ENCODE measurements around the gene CYTH4. TPM values are rescaled to one million over a fixed set of nuclear protein-coding genes. Genes with fewer than 3 reads are reported as not detected.
A peak's percentile ranks its signal among the peaks of the same experiment; 100 is the strongest.

The CYTH4 gene
- total and polyA plus RNA-seq, 3 experiments from 2014 or later = 23.1 to 80.2 (median 24.7) TPM

DNA sequence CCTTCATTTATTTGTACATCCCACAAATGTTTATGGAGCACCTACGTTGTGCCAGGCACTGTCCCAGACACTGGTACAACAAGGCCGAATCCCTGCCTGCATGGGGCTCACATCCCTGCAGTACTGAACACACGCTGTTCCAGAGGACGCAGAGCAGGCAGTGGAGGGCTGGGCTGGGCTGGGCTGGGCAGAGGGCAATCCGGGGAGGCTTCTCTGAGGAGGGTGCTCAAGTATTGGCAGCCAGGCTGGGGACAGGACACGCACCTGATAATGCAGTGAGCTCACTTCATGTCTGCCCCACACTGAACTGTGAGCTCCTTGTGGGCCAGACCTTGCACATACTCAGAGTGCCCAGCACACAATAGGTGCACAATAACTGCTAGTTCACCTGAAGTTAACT lies 34.1 kb downstream of the CYTH4 start:
- Histone ChIP-seq H3K9me3 (ENCODE audit: low read length) (no peaks in the 10 kb centered on the region), H3K4me1 (ENCODE audit: insufficient read depth, low read length) (peaks cover 28% of the 10 kb centered on the region), H3K27me3 (ENCODE audit: insufficient read depth, low read length, poor library complexity, severe bottlenecking) (no peaks in the 10 kb centered on the region), H3K4me3 (ENCODE audit: low read length) (no peak overlapping the region), H3K36me3 (ENCODE audit: insufficient read depth, low read length) (peaks cover 16% of the 10 kb centered on the region), H3K27ac (ENCODE audit: low read depth, low read length) (no peak overlapping the region)
- no peaks in the 10 kb centered on the region for H3K27me3 Mint-ChIP-seq
- peak overlapping the region in 2 of 8 donors; percentile 13 to 37 for H3K27ac Mint-ChIP-seq
- peaks cover 18 to 48% (median 30%) of the 10 kb centered on the region in 3 donors for H3K4me1 Mint-ChIP-seq
- no peak overlapping the region for H3K4me3 Mint-ChIP-seq
- peaks cover 0 to 32% (median 0%) of the 10 kb centered on the region in 3 donors for H3K36me3 Mint-ChIP-seq
- H3K9me3 Mint-ChIP-seq = no peaks in the 10 kb centered on the region
- DNase-seq = no peak
- ChIA-PET POLR2A (interaction anchor here (0.9 to 1.9 kb wide), 3 partner anchors 49 to 168 kb away, joined by 3 to 7 read pairs (median 4); no protein-coding TSS in a partner anchor), CTCF (interaction anchor here (0.6 to 3.0 kb wide), 20 partner anchors 17 to 281 kb away, joined by 3 to 19 read pairs (median 4); partner anchors contain the start of gene MFNG)

DNA sequence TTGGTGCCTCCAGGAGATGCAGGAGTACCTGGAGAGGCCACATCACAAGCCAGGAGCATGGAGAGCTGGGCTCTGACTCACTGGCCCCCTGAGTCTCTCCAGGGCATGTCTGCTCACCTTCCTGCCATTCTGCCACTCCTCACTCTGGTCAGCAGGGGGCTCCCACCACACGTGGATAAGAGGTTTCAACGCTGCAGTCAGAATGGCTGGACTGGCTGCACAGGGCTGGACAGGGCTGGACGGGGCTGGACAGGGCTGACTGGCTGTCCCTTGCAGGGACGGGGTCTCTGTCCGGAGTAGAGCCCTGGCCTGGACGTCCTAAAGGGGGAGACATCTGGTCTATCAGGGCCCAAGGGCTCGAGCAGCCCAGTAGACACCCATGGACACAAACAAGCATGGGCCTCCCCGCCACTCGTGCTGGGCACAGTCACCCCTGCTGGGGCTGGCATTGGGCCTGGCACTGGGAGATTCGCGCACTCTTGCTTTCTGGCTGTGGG lies 34.6 kb downstream of the CYTH4 start:
- DNase-seq = peak; percentile 50 to 80 (median 61)
- ChIA-PET POLR2A (interaction anchor here (0.9 to 1.9 kb wide), 4 partner anchors 49 to 167 kb away, joined by 3 to 7 read pairs (median 4); no protein-coding TSS in a partner anchor), CTCF (interaction anchor here (0.6 to 3.0 kb wide), 21 partner anchors 12 to 281 kb away, joined by 3 to 19 read pairs (median 5); partner anchors contain the start of gene MFNG)
- Mint-ChIP-seq H3K9me3 (no peaks in the 10 kb centered on the region), H3K27me3 (peaks cover 0 to 2% of the 10 kb centered on the region in 2 donors), H3K27ac (peak overlapping the region in 3 of 8 donors; percentile 13 to 37 (median 24)), H3K4me3 (no peak overlapping the region), H3K4me1 (peaks cover 18 to 48% (median 30%) of the 10 kb centered on the region in 3 donors), H3K36me3 (peaks cover 0 to 26% (median 0%) of the 10 kb centered on the region in 3 donors)
- no peak overlapping the region for H3K4me3 ChIP-seq (ENCODE audit: low read length)
- no peaks in the 10 kb centered on the region for H3K9me3 ChIP-seq (ENCODE audit: low read length)
- H3K27ac ChIP-seq (ENCODE audit: low read depth, low read length) = no peak overlapping the region
- H3K4me1 ChIP-seq (ENCODE audit: insufficient read depth, low read length) = peaks cover 28% of the 10 kb centered on the region
- peaks cover 11% of the 10 kb centered on the region for H3K36me3 ChIP-seq (ENCODE audit: insufficient read depth, low read length)
- no peaks in the 10 kb centered on the region for H3K27me3 ChIP-seq (ENCODE audit: insufficient read depth, low read length, poor library complexity, severe bottlenecking)

DNA sequence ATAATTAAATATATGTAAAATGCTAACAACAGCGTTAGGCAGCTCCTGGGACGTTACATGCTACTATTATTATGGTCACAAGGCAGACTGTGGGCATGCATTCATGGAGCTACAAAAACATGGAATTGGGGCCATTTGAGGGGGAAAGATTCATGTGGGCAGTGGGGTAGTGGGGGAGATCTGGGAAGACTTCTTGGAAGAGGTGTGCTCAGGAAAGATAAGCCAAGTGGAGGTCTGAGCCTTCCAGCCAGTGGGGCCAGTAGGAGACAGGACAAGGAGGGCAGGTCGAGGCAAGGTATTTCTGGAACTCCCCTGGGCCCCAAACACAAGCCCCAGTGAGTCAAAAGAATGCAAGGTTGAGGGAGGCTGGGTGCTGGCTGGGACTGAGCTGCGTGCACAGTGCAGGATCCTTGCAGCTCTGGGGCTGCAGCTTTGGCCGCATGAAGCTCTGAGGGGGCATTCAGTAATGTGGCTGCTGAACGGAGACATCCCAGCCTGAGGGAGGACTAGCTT lies 35.4 kb downstream of the CYTH4 start:
- Histone ChIP-seq H3K36me3 (ENCODE audit: insufficient read depth, low read length) (peaks cover 4% of the 10 kb centered on the region), H3K4me3 (ENCODE audit: low read length) (no peak overlapping the region), H3K27ac (ENCODE audit: low read depth, low read length) (no peak overlapping the region), H3K4me1 (ENCODE audit: insufficient read depth, low read length) (peaks cover 28% of the 10 kb centered on the region), H3K27me3 (ENCODE audit: insufficient read depth, low read length, poor library complexity, severe bottlenecking) (no peaks in the 10 kb centered on the region), H3K9me3 (ENCODE audit: low read length) (no peaks in the 10 kb centered on the region)
- peak overlapping the region in 1 of 8 donors; percentile 92 for H3K27ac Mint-ChIP-seq
- no peaks in the 10 kb centered on the region for H3K9me3 Mint-ChIP-seq
- DNase-seq = no peak
- CTCF ChIA-PET = interaction anchor here (0.7 to 3.0 kb wide), 13 partner anchors 8 to 250 kb away, joined by 3 to 19 read pairs (median 5); no protein-coding TSS in a partner anchor
- POLR2A ChIA-PET = interaction anchor here (1.1 kb wide), 1 partner anchor 50 kb away, joined by 3 read pairs; no protein-coding TSS in a partner anchor
- peaks cover 18 to 41% (median 25%) of the 10 kb centered on the region in 3 donors for H3K4me1 Mint-ChIP-seq
- H3K4me3 Mint-ChIP-seq = no peak overlapping the region
- peaks cover 3 to 4% of the 10 kb centered on the region in 2 donors for H3K27me3 Mint-ChIP-seq
- H3K36me3 Mint-ChIP-seq = peaks cover 0 to 18% (median 0%) of the 10 kb centered on the region in 3 donors

DNA sequence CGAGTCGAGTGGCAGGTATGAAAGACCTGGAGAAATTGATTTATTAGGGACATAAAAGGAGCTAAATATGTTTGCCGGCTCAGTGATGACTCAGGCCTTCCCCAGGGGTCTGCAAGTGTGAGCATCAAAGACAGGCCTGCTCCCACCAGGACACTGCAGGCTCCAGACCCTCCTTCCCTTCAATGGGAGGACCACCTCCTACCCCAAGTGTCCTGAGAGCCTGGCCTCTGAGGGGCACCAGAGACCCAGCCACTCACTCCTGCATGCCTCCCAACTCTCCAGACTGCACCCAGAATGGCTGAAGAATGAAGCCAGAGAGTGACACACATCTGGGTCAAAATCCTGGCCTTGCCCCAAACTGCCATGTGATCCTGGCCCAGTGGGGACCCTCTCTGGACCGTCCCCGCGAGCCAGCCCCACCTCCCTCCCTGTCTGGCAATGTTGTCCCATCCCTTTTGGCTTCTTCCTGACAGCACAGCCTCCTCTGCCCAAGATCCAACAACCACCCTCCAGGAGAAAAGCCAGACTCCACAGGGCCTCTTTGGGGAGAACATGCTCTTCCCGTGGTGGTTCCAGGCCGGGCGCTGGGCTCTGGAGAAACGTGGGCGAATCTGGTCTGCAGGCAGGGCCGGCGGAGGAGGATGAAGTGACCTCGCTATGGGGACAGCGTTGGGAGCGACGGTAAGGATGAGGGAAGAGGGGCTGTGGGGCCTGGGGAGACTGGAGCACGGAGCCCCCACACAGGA lies 36.2 kb downstream of the CYTH4 start:
- Mint-ChIP-seq H3K4me3 (no peak overlapping the region), H3K27me3 (peaks cover 5 to 9% of the 10 kb centered on the region in 2 donors), H3K27ac (no peak overlapping the region), H3K9me3 (no peaks in the 10 kb centered on the region), H3K36me3 (peaks cover 0 to 12% (median 0%) of the 10 kb centered on the region in 3 donors), H3K4me1 (peaks cover 18 to 36% (median 25%) of the 10 kb centered on the region in 3 donors)
- no peaks in the 10 kb centered on the region for H3K9me3 ChIP-seq (ENCODE audit: low read length)
- ChIA-PET POLR2A (interaction anchor here (0.6 to 1.0 kb wide), 2 partner anchors 9 to 51 kb away, joined by 3 read pairs; no protein-coding TSS in a partner anchor), CTCF (interaction anchor here (1.0 to 3.0 kb wide), 10 partner anchors 9 to 249 kb away, joined by 3 to 19 read pairs (median 6); no protein-coding TSS in a partner anchor)
- peaks cover 28% of the 10 kb centered on the region for H3K4me1 ChIP-seq (ENCODE audit: insufficient read depth, low read length)
- H3K4me3 ChIP-seq (ENCODE audit: low read length) = no peak overlapping the region
- no peak overlapping the region for H3K27ac ChIP-seq (ENCODE audit: low read depth, low read length)
- DNase-seq = no peak
- H3K27me3 ChIP-seq (ENCODE audit: insufficient read depth, low read length, poor library complexity, severe bottlenecking) = peaks cover 3% of the 10 kb centered on the region
- peaks cover 4% of the 10 kb centered on the region for H3K36me3 ChIP-seq (ENCODE audit: insufficient read depth, low read length)

DNA sequence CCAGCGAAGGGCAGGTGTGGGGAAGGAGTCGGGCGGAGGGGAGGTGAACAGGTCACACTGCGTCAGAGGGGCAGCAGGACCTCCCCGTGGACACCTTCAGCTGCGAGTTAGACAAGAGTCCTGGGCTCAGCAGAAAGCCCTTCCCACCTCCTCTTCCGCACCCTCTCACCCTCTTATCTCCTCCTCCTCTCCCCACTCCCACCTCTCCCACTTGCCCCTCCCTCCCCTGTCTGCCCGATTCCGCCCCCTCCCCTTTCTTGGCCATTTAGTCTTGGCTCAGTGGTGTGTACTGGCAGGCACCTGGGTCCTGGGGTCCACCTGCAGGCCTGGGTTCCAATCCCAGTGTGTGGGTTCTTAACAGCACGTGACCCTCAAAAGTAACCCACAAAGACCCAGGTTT lies 37.2 kb downstream of the CYTH4 start:
- Mint-ChIP-seq H3K27me3 (peaks cover 12 to 18% of the 10 kb centered on the region in 2 donors), H3K9me3 (no peaks in the 10 kb centered on the region), H3K36me3 (peaks cover 0 to 2% (median 0%) of the 10 kb centered on the region in 3 donors), H3K27ac (no peak overlapping the region), H3K4me1 (peaks cover 13 to 28% (median 19%) of the 10 kb centered on the region in 3 donors), H3K4me3 (no peak overlapping the region)
- Histone ChIP-seq H3K27ac (ENCODE audit: low read depth, low read length) (no peak overlapping the region), H3K4me3 (ENCODE audit: low read length) (no peak overlapping the region), H3K9me3 (ENCODE audit: low read length) (no peaks in the 10 kb centered on the region), H3K36me3 (ENCODE audit: insufficient read depth, low read length) (no peaks in the 10 kb centered on the region), H3K4me1 (ENCODE audit: insufficient read depth, low read length) (peaks cover 23% of the 10 kb centered on the region), H3K27me3 (ENCODE audit: insufficient read depth, low read length, poor library complexity, severe bottlenecking) (peaks cover 9% of the 10 kb centered on the region)
- ChIA-PET CTCF (interaction anchor here (1.7 kb wide), 1 partner anchor 109 kb away, joined by 4 read pairs; no protein-coding TSS in a partner anchor), POLR2A (interaction anchor here (0.6 to 1.0 kb wide), 2 partner anchors 10 to 52 kb away, joined by 3 read pairs; no protein-coding TSS in a partner anchor)
- DNase-seq = no peak

GRCh38 chr22:37320726-37321677 lies 38.7 kb downstream of the CYTH4 start:
- DNase-seq = no peak
- Mint-ChIP-seq H3K27ac (no peak overlapping the region), H3K4me3 (no peak overlapping the region), H3K27me3 (peaks cover 20 to 21% of the 10 kb centered on the region in 2 donors), H3K9me3 (no peaks in the 10 kb centered on the region), H3K36me3 (no peaks in the 10 kb centered on the region), H3K4me1 (peaks cover 5 to 17% (median 8%) of the 10 kb centered on the region in 3 donors)
- Histone ChIP-seq H3K27me3 (ENCODE audit: insufficient read depth, low read length, poor library complexity, severe bottlenecking) (peaks cover 21% of the 10 kb centered on the region), H3K27ac (ENCODE audit: low read depth, low read length) (no peak overlapping the region), H3K9me3 (ENCODE audit: low read length) (no peaks in the 10 kb centered on the region), H3K36me3 (ENCODE audit: insufficient read depth, low read length) (no peaks in the 10 kb centered on the region), H3K4me1 (ENCODE audit: insufficient read depth, low read length) (peaks cover 12% of the 10 kb centered on the region), H3K4me3 (ENCODE audit: low read length) (no peak overlapping the region)
- ChIA-PET POLR2A (no interaction called here), CTCF (interaction anchor here (1.7 kb wide), 1 partner anchor 108 kb away, joined by 4 read pairs; no protein-coding TSS in a partner anchor)
